ENCODE results near the gene QSOX2. TPM values are rescaled to one million over a fixed set of nuclear protein-coding genes. Genes with fewer than 3 reads are reported as not detected.

Gene QSOX2
- total and polyA plus RNA-seq, 4 donors, result 0.79 to 12.7 (median 4.3) TPM

- peaks cover 0 to 2% (median 0%) of the 10 kb centered on the region in 4 donors for H3K27me3 ChIP-seq (ENCODE audit: control insufficient read depth in 4 of 4, insufficient read depth in 4 of 4, low read length in 3 of 4)
- TF ChIP-seq HNF4A (conservative IDR thresholded peaks at IDR 0.05) (no peak), SP1 (IDR thresholded peaks at IDR 0.05) (no peak), YY1 (IDR thresholded peaks at IDR 0.05) (no peak), HNF4G (IDR thresholded peaks at IDR 0.05) (no peak), REST (IDR thresholded peaks at IDR 0.05) (no peak), RAD21 (IDR thresholded peaks at IDR 0.05) (no peak), FOXA1 (IDR thresholded peaks at IDR 0.05) (no peak), MAX (IDR thresholded peaks at IDR 0.05) (no peak), ATF3 (IDR thresholded peaks at IDR 0.05) (no peak), TAF1 (conservative IDR thresholded peaks at IDR 0.05) (no peak)
- no peak overlapping the region for H3K4me3 ChIP-seq (ENCODE audit: low read depth in 1 of 3, low read length in 3 of 3)
- H3K27ac ChIP-seq (ENCODE audit: low read depth in 1 of 2, low read length in 2 of 2), result no peak overlapping the region
- H3K9me3 ChIP-seq (ENCODE audit: control insufficient read depth in 4 of 4, low read length in 3 of 4), result no peaks in the 10 kb centered on the region
- DNase-seq (ENCODE audit: low spot score), result no peak
- WGBS, result 92% methylated on average over 17 of the region's 17 CpGs
- no peak overlapping the region for H3K9ac ChIP-seq (ENCODE audit: low read depth in 1 of 2, low read length in 2 of 2)
- peaks cover 0 to 4% (median 0%) of the 10 kb centered on the region in 4 donors for H3K4me1 ChIP-seq (ENCODE audit: control insufficient read depth in 4 of 4, insufficient read depth in 4 of 4, low read length in 3 of 4)
- H3K36me3 ChIP-seq (ENCODE audit: control insufficient read depth in 4 of 4, insufficient read depth in 3 of 4, low read depth in 1 of 4, low read length in 3 of 4), result no peaks in the 10 kb centered on the region
Observed at GRCh38 chr9:136259836-136260235, 14.2 kb upstream of the QSOX2 start.

- peaks cover 0 to 4% (median 0%) of the 10 kb centered on the region in 4 donors for H3K4me1 ChIP-seq (ENCODE audit: control insufficient read depth in 4 of 4, insufficient read depth in 4 of 4, low read length in 3 of 4)
- no peak overlapping the region for H3K9ac ChIP-seq (ENCODE audit: low read depth in 1 of 2, low read length in 2 of 2)
- H3K9me3 ChIP-seq (ENCODE audit: control insufficient read depth in 4 of 4, low read length in 3 of 4), result no peaks in the 10 kb centered on the region
- 81% methylated on average over 4 of the region's 4 CpGs for WGBS
- H3K36me3 ChIP-seq (ENCODE audit: control insufficient read depth in 4 of 4, insufficient read depth in 3 of 4, low read depth in 1 of 4, low read length in 3 of 4), result no peaks in the 10 kb centered on the region
- peaks cover 0 to 2% (median 0%) of the 10 kb centered on the region in 4 donors for H3K27me3 ChIP-seq (ENCODE audit: control insufficient read depth in 4 of 4, insufficient read depth in 4 of 4, low read length in 3 of 4)
- DNase-seq (ENCODE audit: low spot score), result no peak
- no peak overlapping the region for H3K27ac ChIP-seq (ENCODE audit: low read depth in 1 of 2, low read length in 2 of 2)
- no peak overlapping the region for H3K4me3 ChIP-seq (ENCODE audit: low read depth in 1 of 3, low read length in 3 of 3)
- TF ChIP-seq HNF4G (IDR thresholded peaks at IDR 0.05) (no peak), RAD21 (IDR thresholded peaks at IDR 0.05) (no peak), FOXA1 (IDR thresholded peaks at IDR 0.05) (no peak), RXRA (IDR thresholded peaks at IDR 0.05) (no peak), SP1 (IDR thresholded peaks at IDR 0.05) (no peak), GABPA (IDR thresholded peaks at IDR 0.05 in 1 of 2, conservative IDR thresholded peaks at IDR 0.05 in 1 of 2) (no peak), HNF4A (conservative IDR thresholded peaks at IDR 0.05) (no peak), ATF3 (IDR thresholded peaks at IDR 0.05) (no peak)
Observed at GRCh38 chr9:136259517-136259813, 13.9 kb upstream of the QSOX2 start.

GRCh38 chr9:136258786-136259516 lies 13.3 kb upstream of the QSOX2 start:
- no peak overlapping the region for H3K27ac ChIP-seq (ENCODE audit: low read depth in 1 of 2, low read length in 2 of 2)
- no peaks in the 10 kb centered on the region for H3K9me3 ChIP-seq (ENCODE audit: control insufficient read depth in 4 of 4, low read length in 3 of 4)
- H3K4me3 ChIP-seq (ENCODE audit: low read depth in 1 of 3, low read length in 3 of 3), result no peak overlapping the region
- DNase-seq (ENCODE audit: low spot score), result no peak
- H3K4me1 ChIP-seq (ENCODE audit: control insufficient read depth in 4 of 4, insufficient read depth in 4 of 4, low read length in 3 of 4), result peaks cover 0 to 4% (median 0%) of the 10 kb centered on the region in 4 donors
- peaks cover 0 to 2% (median 0%) of the 10 kb centered on the region in 4 donors for H3K27me3 ChIP-seq (ENCODE audit: control insufficient read depth in 4 of 4, insufficient read depth in 4 of 4, low read length in 3 of 4)
- no peaks in the 10 kb centered on the region for H3K36me3 ChIP-seq (ENCODE audit: control insufficient read depth in 4 of 4, insufficient read depth in 3 of 4, low read depth in 1 of 4, low read length in 3 of 4)
- WGBS, result 85% methylated on average over 22 of the region's 22 CpGs
- H3K9ac ChIP-seq (ENCODE audit: low read depth in 1 of 2, low read length in 2 of 2), result no peak overlapping the region
- no peak for TF ChIP-seq JUND (IDR thresholded peaks at IDR 0.05)
- no peak for TF ChIP-seq RAD21 (IDR thresholded peaks at IDR 0.05)
- TF ChIP-seq GABPA (IDR thresholded peaks at IDR 0.05 in 1 of 2, conservative IDR thresholded peaks at IDR 0.05 in 1 of 2), result no peak
- no peak for TF ChIP-seq SP1 (IDR thresholded peaks at IDR 0.05)
- TF ChIP-seq MAX (IDR thresholded peaks at IDR 0.05), result no peak
- TF ChIP-seq FOXA1 (IDR thresholded peaks at IDR 0.05), result no peak
- no peak for TF ChIP-seq EGR1 (IDR thresholded peaks at IDR 0.05; ENCODE audit: low read depth in 2 of 2)
- no peak for TF ChIP-seq REST (IDR thresholded peaks at IDR 0.05)
- TF ChIP-seq FOXA2 (IDR thresholded peaks at IDR 0.05), result no peak
- TF ChIP-seq CTCF (IDR thresholded peaks at IDR 0.05; ENCODE audit: low read depth, low read length, missing input control), result no peak
- TF ChIP-seq TAF1 (conservative IDR thresholded peaks at IDR 0.05), result no peak

All from liver (tissue), 9 donors.